H7 (cell line): Measurements from ENCODE around the gene CDR2L. TPM values are rescaled to one million over a fixed set of nuclear protein-coding genes. Genes with fewer than 3 reads are reported as not detected.
"Not testable (repeated sequence)": the region's sequence is repeated elsewhere in the genome, so short reads cannot be mapped to it uniquely, and the experiment has no call there.

Experiments
- DNase-seq: peaks from one replicate; pipeline ENCODE4 v3.0.0; 2012
- H3K27me3 ChIP-seq: 2 replicates; pipeline ENCODE4 v1.6.0; 2011; ENCODE audit warnings: mild to moderate bottlenecking, low read length; ENCODE audit not compliant: control insufficient read depth, insufficient read depth
- H3K36me3 ChIP-seq: replicated peaks from 2 replicates; pipeline ENCODE4 v1.5.1; 2011; ENCODE audit warnings: low read length; ENCODE audit not compliant: control insufficient read depth, insufficient read depth
- H3K4me3 ChIP-seq: 2 replicates; pipeline ENCODE4 v1.5.1; 2011; ENCODE audit warnings: low read depth, mild to moderate bottlenecking, control low read depth, low read length, moderate library complexity; ENCODE audit not compliant: insufficient read depth
- total RNA-seq: library from RNA; depleted of rRNA; stranded (reverse); fragments of >200 nt; shearing (Covaris generic); gene quantifications from 2 replicates; pipeline ENCODE4 v1.2.3, GENCODE V29; 2014

Gene CDR2L
- total RNA-seq, 1 experiment from 2014 or later, result 23.5 TPM

DNA sequence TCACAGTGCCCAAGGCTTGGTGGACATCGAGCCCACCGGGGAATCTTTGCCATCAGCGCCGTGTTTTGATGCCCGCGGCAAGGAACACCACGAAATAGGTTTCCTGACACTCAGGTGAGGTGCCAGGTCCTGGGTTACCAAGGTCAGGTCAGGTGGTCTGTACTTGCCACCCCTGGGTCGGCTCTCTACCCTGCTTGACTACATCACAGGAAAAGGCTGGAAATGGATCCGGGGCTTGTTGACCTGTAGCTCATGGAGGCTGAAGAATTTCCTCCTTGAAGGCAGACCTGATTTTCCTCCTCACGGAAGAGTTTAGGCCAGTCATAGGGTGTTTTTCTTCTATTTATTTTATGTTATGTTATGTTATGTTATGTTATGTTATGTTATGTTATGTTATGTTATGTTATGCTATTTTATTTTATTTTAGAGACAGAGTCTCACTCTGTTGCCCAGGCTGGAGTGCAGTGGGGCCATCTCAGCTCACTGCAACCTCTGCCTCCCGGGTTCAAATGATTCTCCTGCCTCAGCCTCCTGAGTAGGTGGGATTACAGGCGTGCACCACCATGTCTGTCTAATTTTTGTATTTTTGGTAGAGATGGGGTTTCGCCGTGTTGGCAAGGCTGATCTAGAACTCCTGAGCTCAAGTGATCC lies 4.6 kb upstream of the CDR2L start:
- H3K4me3 ChIP-seq, result peak overlapping the region; percentile 91
- not testable (repeated sequence) for H3K27me3 ChIP-seq, H3K36me3 ChIP-seq
- peak; percentile 77 for DNase-seq

DNA sequence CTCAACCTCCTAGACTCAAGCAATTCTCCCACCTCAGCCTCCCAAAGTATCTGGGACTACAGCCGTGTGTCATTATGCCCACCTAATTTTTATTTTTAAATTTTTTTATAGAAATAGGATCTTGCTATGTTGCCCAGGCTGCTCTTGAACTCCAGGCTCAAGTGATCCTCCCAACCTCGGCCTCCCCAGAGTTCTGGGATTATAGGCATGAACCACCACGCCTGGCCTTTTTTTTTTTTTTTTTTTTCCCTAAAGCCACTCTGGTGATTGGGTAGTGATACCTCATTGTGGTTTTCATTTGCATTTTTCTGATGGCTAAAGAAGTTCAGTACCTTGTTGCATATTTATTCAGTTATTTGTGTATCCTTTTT lies 1.2 kb upstream of the CDR2L start:
- H3K27me3 ChIP-seq, result peaks cover 3% of the 10 kb centered on the region; the same call in 1 of the 2 replicates

DNA sequence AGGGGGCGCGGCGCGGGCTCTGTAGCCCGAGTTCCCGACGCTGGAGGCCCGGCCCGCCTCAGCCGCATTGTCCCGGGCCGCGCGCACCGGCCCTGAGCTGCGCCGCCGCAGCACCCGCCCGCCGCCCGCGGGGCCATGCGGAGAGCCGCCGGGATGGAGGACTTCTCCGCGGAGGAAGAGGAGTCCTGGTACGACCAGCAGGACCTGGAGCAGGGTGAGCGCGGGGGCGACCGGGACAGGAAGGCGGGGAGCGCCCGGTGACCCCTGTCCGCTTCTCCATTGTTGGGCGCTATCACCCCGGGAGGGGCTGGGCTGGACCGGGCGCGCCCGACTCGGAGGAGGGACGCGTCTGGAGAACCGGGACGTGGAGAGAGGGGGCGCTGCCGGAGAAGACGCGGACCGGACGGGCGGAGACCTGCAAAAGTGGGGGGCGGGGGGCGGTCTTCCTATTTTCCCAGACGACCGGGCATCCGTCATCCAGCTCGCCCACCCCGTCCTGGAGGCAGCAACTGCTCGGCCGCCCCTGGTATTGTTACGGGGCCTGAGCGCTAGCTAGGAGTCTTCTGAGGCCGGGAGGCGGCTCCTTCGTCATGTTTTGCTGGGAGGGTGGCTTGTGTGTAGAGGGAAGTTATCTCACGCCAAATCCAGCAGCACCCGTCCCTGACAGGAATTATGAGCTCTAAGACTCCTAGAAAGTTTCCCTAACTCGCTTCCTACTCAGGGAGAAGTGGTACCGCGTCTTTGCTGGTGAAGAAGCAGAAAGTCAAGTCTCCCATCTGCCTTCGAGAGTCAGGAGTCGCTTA lies 678 bp downstream of the CDR2L start:
- peak overlapping the region; percentile 84 for H3K4me3 ChIP-seq
- DNase-seq, result peak; percentile 91
- no peaks in the 10 kb centered on the region for H3K36me3 ChIP-seq
- H3K27me3 ChIP-seq, result no peaks in the 10 kb centered on the region

More for the DNA sequence above, 1.2 kb upstream of the CDR2L start:
- no peak for DNase-seq
- no peak overlapping the region for H3K4me3 ChIP-seq
- H3K36me3 ChIP-seq, result no peaks in the 10 kb centered on the region

DNA sequence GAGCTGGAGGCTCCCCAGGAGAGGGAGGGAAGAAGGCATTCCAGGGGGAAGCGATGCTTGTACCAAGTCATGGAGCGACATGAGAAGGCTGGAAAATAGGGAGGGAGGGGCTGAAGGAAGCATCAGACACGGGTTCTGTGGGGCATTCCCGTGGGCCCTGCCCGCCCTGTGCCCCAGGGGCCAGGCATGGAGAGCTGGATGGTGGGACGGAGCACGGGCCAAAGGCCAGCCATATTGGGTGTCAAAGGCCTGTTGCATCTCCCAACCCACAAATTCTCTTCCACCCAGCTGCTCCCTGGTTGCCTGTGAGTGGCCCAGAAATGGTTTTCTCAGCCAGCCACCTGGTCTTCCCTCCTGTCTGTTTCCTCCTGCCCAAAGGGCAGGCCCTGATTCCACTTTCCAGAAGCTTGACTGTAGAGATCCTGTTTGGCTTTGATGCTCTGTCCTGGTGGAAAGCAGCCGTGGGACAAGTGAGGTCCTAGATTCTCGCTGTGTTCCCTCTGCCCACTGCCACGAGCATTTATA lies 3.2 kb downstream of the CDR2L start:
- Histone ChIP-seq H3K36me3 (no peaks in the 10 kb centered on the region), H3K4me3 (no peak overlapping the region), H3K27me3 (no peaks in the 10 kb centered on the region)
- DNase-seq, result no peak

DNA sequence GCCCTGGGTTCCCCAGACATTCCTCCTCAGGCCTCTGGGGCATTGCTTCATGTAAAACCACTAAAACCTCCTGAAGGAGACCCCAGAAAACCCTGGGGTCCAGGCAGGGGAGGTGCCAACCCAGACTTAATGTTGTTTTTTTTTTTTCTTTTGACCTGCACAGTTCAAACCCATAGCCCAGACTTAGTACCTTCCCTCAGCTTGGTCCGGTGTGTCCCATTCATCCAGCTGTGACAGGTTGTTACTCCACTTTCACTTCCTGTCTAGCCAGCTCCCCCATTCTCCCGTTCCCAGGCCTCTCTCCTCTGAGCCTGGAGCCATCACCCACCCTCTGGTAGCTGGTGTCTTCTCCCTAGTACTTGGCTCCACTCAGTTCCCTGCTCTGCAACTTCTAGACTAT lies 4.8 kb downstream of the CDR2L start:
- Histone ChIP-seq H3K36me3 (no peaks in the 10 kb centered on the region), H3K27me3 (no peaks in the 10 kb centered on the region), H3K4me3 (no peak overlapping the region)
- no peak for DNase-seq

DNA sequence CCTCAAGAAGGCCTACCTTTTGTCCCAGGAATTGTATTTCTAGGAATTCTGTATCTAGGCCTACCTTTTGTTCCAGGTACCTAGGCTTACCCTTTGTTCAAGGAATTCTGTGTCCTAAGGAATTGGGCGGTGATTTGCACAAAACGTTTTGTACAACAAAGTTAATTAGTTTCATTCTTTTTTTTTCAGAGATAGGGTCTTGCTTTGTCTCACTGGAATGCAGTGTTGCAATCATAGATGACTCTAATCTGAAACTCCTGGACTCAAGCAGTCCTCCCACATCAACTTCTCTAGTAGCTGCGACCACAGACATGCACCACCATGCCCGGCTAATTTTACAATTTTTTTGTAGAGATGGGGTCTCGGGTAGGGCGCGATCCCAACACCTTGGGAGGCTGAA lies 7.0 kb downstream of the CDR2L start:
- Histone ChIP-seq H3K36me3 (no peaks in the 10 kb centered on the region), H3K4me3 (no peak overlapping the region), H3K27me3 (no peaks in the 10 kb centered on the region)
- DNase-seq, result no peak

DNA sequence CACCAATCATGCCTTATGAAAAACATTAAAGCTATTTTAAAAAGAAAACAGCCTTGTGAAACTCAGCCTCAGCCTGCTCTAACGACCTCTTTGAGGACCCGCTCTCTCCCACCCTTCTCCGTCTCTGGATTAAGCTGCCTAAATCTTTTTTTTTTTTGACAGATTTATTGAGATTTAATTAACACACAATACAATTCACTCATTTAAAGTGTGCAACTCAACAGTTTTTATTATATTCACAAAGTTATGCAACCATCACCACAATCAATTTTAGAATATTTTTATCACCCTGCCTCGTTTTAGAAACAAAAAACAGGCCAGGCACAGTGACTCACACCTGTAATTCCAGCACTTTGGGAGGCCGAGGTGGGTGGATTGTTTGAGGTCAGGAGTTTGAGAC lies 8.4 kb downstream of the CDR2L start:
- DNase-seq, result no peak
- Histone ChIP-seq H3K27me3 (no peaks in the 10 kb centered on the region), H3K36me3 (no peaks in the 10 kb centered on the region; the same call in 1 of the 2 replicates), H3K4me3 (no peak overlapping the region)

GRCh38 chr17:74998783-74999182 lies 11.4 kb downstream of the CDR2L start:
- no peaks in the 10 kb centered on the region for H3K27me3 ChIP-seq
- no peak overlapping the region for H3K4me3 ChIP-seq
- peaks cover 3% of the 10 kb centered on the region for H3K36me3 ChIP-seq
- no peak for DNase-seq

- H3K27me3 ChIP-seq, result no peaks in the 10 kb centered on the region
- DNase-seq, result no peak
- H3K4me3 ChIP-seq, result no peak overlapping the region
- peaks cover 3% of the 10 kb centered on the region for H3K36me3 ChIP-seq
These were observed 12.1 kb downstream of the CDR2L start for GRCh38 chr17:74999523-74999922.

DNA sequence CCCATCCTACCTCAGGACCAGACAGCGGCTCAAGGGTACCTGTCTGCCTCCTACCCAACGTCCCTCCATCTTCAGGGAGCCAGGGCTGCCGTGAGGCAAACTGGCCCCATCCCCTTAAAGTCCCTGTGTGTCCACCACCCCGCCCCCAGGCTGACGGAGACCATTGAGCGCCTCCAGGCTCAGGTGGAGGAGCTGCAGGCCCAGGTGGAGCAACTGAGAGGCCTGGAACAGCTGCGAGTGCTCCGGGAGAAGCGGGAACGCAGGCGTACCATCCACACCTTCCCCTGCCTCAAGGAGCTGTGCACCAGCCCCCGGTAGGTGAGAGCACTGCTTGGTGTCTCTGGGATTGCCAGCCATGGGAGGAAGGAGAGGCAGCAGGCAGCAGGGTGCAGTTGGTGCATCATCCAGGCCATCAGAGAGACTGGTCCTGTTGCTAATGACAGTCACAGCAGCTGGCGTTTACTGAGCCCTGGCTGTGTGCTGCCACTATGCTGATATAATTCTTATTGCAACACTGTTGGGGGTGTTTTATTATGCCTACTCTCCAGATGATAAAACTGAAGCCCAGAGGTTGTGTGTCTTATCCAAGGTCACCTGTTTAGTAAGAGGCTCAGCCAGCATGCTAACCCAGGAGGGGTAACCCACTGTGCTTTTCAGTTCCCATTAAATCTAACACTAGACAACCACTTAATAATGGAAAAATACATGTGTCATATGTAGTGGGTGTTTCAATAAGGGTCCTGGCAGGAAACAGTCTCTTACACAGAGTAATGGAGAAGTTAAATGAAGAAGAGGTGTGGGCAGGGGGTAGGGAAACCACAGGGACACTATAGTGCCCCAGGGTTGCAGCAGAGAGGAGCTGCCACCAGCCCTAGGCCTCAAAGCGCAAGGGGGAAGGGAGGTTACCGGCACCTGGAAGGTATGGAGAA lies 14.7 kb downstream of the CDR2L start:
- peak; percentile 32 for DNase-seq
- Histone ChIP-seq H3K36me3 (peaks cover 3% of the 10 kb centered on the region), H3K27me3 (no peaks in the 10 kb centered on the region), H3K4me3 (no peak overlapping the region)

DNA sequence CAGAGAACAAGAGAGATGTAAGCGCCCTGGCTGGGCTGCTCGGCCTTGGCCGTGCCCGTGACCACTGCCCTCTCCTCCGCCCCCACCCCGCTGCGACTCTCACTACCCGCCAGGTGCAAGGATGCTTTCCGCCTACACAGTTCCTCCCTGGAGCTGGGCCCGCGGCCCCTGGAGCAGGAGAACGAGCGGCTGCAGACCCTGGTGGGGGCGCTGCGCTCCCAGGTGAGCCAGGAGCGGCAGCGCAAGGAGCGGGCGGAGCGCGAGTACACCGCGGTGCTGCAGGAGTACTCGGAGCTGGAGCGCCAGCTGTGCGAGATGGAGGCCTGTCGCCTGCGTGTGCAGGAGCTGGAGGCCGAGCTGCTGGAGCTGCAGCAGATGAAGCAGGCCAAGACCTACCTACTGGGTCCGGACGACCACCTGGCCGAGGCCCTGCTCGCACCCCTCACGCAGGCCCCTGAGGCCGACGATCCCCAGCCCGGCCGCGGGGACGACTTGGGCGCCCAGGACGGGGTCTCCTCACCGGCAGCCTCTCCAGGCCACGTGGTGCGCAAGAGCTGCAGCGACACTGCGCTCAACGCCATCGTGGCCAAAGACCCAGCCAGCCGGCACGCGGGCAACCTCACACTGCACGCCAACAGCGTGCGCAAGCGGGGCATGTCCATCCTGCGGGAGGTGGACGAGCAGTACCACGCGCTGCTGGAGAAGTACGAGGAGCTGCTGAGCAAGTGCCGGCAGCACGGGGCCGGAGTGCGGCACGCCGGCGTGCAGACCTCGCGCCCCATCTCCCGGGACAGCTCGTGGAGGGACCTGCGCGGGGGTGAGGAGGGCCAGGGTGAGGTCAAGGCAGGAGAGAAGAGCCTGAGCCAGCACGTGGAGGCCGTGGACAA lies 15.9 kb downstream of the CDR2L start:
- DNase-seq, result peak; percentile 74
- H3K27me3 ChIP-seq, result no peaks in the 10 kb centered on the region
- H3K4me3 ChIP-seq, result no peak overlapping the region
- peaks cover 3% of the 10 kb centered on the region for H3K36me3 ChIP-seq

DNA sequence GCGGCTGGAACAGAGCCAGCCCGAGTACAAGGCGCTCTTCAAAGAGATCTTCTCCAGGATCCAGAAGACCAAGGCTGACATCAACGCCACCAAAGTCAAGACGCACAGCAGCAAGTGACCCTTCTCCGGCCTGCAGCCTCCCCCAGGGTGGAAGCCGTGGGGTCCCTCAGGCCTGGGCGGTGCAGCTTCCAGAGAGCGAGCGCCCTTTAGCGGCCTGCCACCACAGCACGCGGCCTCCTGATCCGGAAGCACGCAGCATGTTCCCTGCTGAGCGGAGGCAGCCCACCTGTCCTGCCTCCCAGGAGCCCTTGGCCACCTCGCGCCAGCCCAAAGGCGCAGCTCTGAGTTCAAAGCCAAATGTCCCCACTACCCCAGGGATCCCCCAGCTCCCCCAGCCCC lies 16.5 kb downstream of the CDR2L start:
- peak; percentile 49 for DNase-seq
- peaks cover 3% of the 10 kb centered on the region for H3K36me3 ChIP-seq
- H3K4me3 ChIP-seq, result no peak overlapping the region
- no peaks in the 10 kb centered on the region for H3K27me3 ChIP-seq

GRCh38 chr17:75004371-75004770 lies 16.9 kb downstream of the CDR2L start:
- no peaks in the 10 kb centered on the region for H3K27me3 ChIP-seq
- no peak for DNase-seq
- peaks cover 3% of the 10 kb centered on the region for H3K36me3 ChIP-seq
- no peak overlapping the region for H3K4me3 ChIP-seq

- H3K27me3 ChIP-seq, result no peaks in the 10 kb centered on the region
- no peak for DNase-seq
- peaks cover 3% of the 10 kb centered on the region for H3K36me3 ChIP-seq
- no peak overlapping the region for H3K4me3 ChIP-seq
These were observed 17.9 kb downstream of the CDR2L start for GRCh38 chr17:75005291-75005690.
